B cell (primary cell): ENCODE data around the gene EFNB2. TPM values are rescaled to one million over a fixed set of nuclear protein-coding genes. Genes with fewer than 3 reads are reported as not detected.

Source experiments
- ATAC-seq: fragments of 200-7000 bp; cut with Tn5 transposase; one replicate; pipeline ENCODE4 v1.10.0; 2021; ENCODE audit warnings: low read depth, mild to moderate bottlenecking, moderate number of reproducible peaks, moderate library complexity
- CTCF ChIA-PET: fragments of 350-600 bp; sonication (Branson Sonifier 250); formaldehyde crosslinking; loops from one replicate; lab custom pipeline; 2021; ENCODE audit warnings: antibody characterized with exemption, inconsistent platforms; lab: Charles Lee
- POLR2A ChIA-PET: fragments of 350-600 bp; sonication (Branson Sonifier 250); formaldehyde crosslinking; loops from one replicate; lab custom pipeline; 2021; ENCODE audit warnings: antibody characterized with exemption; lab: Charles Lee
- DNase-seq: peaks from one replicate; pipeline ENCODE4 v3.0.0; 2013
- H2AFZ ChIP-seq: 2 replicates; pipeline ENCODE4 v1.6.1; 2012; ENCODE audit warnings: mild to moderate bottlenecking, low read depth, low read length; ENCODE audit not compliant: insufficient read depth, poor library complexity, severe bottlenecking
- H3K27ac ChIP-seq, 2 donors: 1 replicate in 1 of 2; 2 replicates in 1 of 2; pipeline ENCODE4 v1.5.1; 2012 to 2013; ENCODE audit warnings: low read length in 2 of 2, mild to moderate bottlenecking in 2 of 2, moderate library complexity in 1 of 2
- H3K27me3 ChIP-seq, 4 experiments: fragments of 200-600 bp in 1 of 4; sonication (generic) in 1 of 4; replicated peaks in 1 of 4; 1 replicate in 2 of 4; 2 replicates in 2 of 4; pipeline versions ENCODE4 v1.6.1 to v1.7.0; 2013 to 2016; ENCODE audit warnings: low read length in 3 of 4, mild to moderate bottlenecking in 2 of 4, mixed read lengths in 1 of 4, moderate library complexity in 1 of 4; ENCODE audit not compliant: insufficient read depth in 4 of 4, control insufficient read depth in 3 of 4; ENCODE audit errors: control extremely low read depth in 1 of 4
- H3K36me3 ChIP-seq, 2 experiments: replicated peaks in 1 of 2; 1 replicate in 1 of 2; 2 replicates in 1 of 2; pipeline versions ENCODE4 v1.6.1 to v1.7.1; 2013; ENCODE audit warnings: low read length in 1 of 2; ENCODE audit not compliant: insufficient read depth in 2 of 2, control insufficient read depth in 1 of 2; ENCODE audit errors: control extremely low read depth in 1 of 2, extremely low read depth in 1 of 2
- H3K4me1 ChIP-seq, 2 donors: fragments of 200-600 bp in 1 of 2; sonication (generic) in 1 of 2; 1 replicate in 1 of 2; 2 replicates in 1 of 2; pipeline versions ENCODE4 v1.5.1 to v1.6.1; 2013 to 2017; ENCODE audit warnings: low read length in 2 of 2; ENCODE audit not compliant: control insufficient read depth in 2 of 2, insufficient read depth in 2 of 2
- H3K4me2 ChIP-seq: replicated peaks from 2 replicates; pipeline ENCODE3; 2012; ENCODE audit warnings: mild to moderate bottlenecking, low read depth, low read length; ENCODE audit not compliant: poor library complexity, severe bottlenecking
- H3K4me3 ChIP-seq, 5 experiments: fragments of 200-600 bp in 1 of 5; sonication (generic) in 1 of 5; 1 replicate in 3 of 5; 2 replicates in 2 of 5; pipeline versions ENCODE4 v1.5.1 to v1.7.0; 2011 to 2016; ENCODE audit warnings: low read length in 4 of 5, mild to moderate bottlenecking in 4 of 5, low read depth in 2 of 5, control low read depth in 1 of 5, moderate library complexity in 1 of 5; ENCODE audit not compliant: insufficient read depth in 1 of 5; ENCODE audit errors: control extremely low read depth in 1 of 5, extremely low read depth in 1 of 5
- H3K79me2 ChIP-seq: fragments of 200-600 bp; sonication (generic); one replicate; pipeline ENCODE4 v1.6.0; 2016; ENCODE audit warnings: low read length; ENCODE audit not compliant: control insufficient read depth, insufficient read depth
- H3K9ac ChIP-seq: fragments of 200-600 bp; sonication (generic); 2 replicates; pipeline ENCODE4 v1.6.1; 2017; ENCODE audit warnings: mild to moderate bottlenecking, low read length, moderate library complexity
- H3K9me3 ChIP-seq, 3 donors: one replicate each; pipeline versions ENCODE4 v1.6.1 to v1.7.1; 2013; ENCODE audit warnings: low read length in 2 of 3; ENCODE audit not compliant: control insufficient read depth in 2 of 3, insufficient read depth in 1 of 3; ENCODE audit errors: control extremely low read depth in 1 of 3
- H4K20me1 ChIP-seq: 2 replicates; pipeline ENCODE4 v1.6.0; 2012; ENCODE audit warnings: mild to moderate bottlenecking, low read length; ENCODE audit not compliant: insufficient read depth, control insufficient read depth, poor library complexity, severe bottlenecking
- H3K27ac Mint-ChIP-seq: one replicate; pipeline ENCODE4 v1.8.0; 2021; ENCODE audit warnings: mixed read lengths
- H3K27me3 Mint-ChIP-seq: one replicate; pipeline ENCODE4 v1.8.0; 2021; ENCODE audit warnings: mixed read lengths
- H3K4me1 Mint-ChIP-seq: one replicate; pipeline ENCODE4 v1.8.0; 2021; ENCODE audit warnings: mixed read lengths
- H3K4me3 Mint-ChIP-seq: one replicate; pipeline ENCODE4 v1.8.0; 2021; ENCODE audit warnings: mixed read lengths
- H3K9me3 Mint-ChIP-seq: one replicate; pipeline ENCODE4 v1.8.0; 2022; ENCODE audit warnings: mixed read lengths; ENCODE audit not compliant: insufficient read depth
- EZH2 ChIP-seq: IDR thresholded peaks from 2 replicates; pipeline ENCODE4 v1.6.1; 2012; ENCODE audit warnings: borderline replicate concordance, low read depth, mild to moderate bottlenecking, moderate library complexity, low read length; ENCODE audit not compliant: insufficient read depth, poor library complexity, severe bottlenecking
- WGBS: methylation state at CpG from one replicate; pipeline ENCODE4 v1.1.5; 2013; ENCODE audit warnings: missing lambda C conversion rate; ENCODE audit not compliant: insufficient coverage; 5-methylcytosine and 5-hydroxymethylcytosine counted together
- intact Hi-C: fragments of 100-400 bp; cut with micrococcal nuclease; formaldehyde crosslinking; loops from one replicate; pipeline ENCODE4 v1.10.0; 2022
- polyA plus RNA-seq: library from polyadenylated mRNA; depleted of rRNA; stranded (reverse); fragments of >200 nt; gene quantifications from 2 replicates; pipeline ENCODE4 v1.2.3, GENCODE V29; 2012
- total RNA-seq, 2 donors: library from RNA; stranded (reverse); fragments of 120-200 nt in 1 of 2; gene quantifications; 1 replicate in 1 of 2; 2 replicates in 1 of 2; pipeline versions ENCODE4 v1.2.3 to v1.2.4, GENCODE V29; 2013 to 2022
- TF ChIP-seq, protein P1 (sequence below): fragments of 200-600 bp; IDR thresholded peaks from one replicate; pipeline ENCODE4 v1.8.0; 2022; ENCODE audit warnings: antibody characterized with exemption, mild to moderate bottlenecking

EFNB2 gene
- total and polyA plus RNA-seq, 2 donors (not counting 1 experiment from before 2014, with no cell fraction given): 0.04 to 1.2 TPM

DNA sequence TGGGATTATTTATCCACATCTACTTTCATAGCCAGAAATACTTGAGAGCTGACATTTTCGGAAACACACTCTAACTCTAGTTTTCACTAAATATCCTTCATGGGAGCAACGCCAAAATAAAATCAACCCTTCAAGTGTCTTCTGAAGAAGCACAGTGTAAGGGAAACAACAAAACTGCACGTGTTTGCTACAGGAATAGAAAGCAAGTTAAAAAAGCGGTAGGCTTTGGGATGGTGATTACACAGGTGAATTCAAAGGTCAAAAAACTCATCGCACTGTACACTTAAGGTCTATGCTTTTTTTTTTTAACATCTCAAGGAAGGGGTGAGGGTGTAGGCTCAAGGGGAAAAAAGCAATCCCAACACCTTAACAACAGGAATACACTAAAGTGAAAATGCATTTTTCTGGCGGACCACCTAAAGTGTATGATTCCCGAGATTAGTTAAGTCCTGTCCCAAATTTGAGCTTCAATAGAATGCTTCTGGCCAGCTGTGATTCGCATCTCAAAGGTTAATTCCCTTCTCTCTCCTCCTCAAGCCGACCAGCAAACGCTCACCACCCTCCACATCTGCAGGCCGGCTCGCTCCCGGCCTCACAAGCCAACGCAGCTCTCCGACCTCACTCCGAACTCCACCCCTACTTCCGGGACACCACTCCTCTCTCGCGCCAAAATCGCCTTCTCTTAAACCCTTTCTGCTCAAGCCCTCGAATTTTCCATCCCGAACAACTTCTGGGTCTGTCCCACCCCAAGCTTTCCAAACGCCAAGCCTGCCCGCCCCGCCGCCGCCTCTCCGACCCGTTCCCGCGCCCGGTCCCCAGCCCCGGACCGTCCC lies 31.4 kb upstream of the EFNB2 start:
- Histone ChIP-seq H3K4me2 (peak overlapping the region; percentile 86), H3K4me1 (peaks cover 57 to 58% of the 10 kb centered on the region in 2 donors), H3K27ac (peak overlapping the region; percentile 87 to 97), H4K20me1 (peaks cover 53% of the 10 kb centered on the region), H3K27me3 (no peaks in the 10 kb centered on the region), H3K4me3 (peak overlapping the region; percentile 82 to 98 (median 96)), H3K9me3 (no peaks in the 10 kb centered on the region), H2AFZ (peak overlapping the region; percentile 89), H3K9ac (peak overlapping the region; percentile 95), H3K36me3 (no peaks in the 10 kb centered on the region), H3K79me2 (peaks cover 57% of the 10 kb centered on the region)
- H3K4me3 Mint-ChIP-seq: peak overlapping the region; percentile 90
- H3K27ac Mint-ChIP-seq: peak overlapping the region; percentile 95
- peak; percentile 14 for ATAC-seq
- H3K9me3 Mint-ChIP-seq: no peaks in the 10 kb centered on the region
- no peaks in the 10 kb centered on the region for H3K27me3 Mint-ChIP-seq
- H3K4me1 Mint-ChIP-seq: peaks cover 60% of the 10 kb centered on the region
- 1% methylated on average over 30 of the region's 34 CpGs for WGBS
- intact Hi-C loops: loop anchor here (1.0 to 5.0 kb wide), 2 partner anchors 32 to 1660 kb away; partner anchors contain the start of gene EFNB2
- ChIA-PET POLR2A (no interaction called here), CTCF (interaction anchor here (0.8 to 5.6 kb wide), 3 partner anchors 30 to 37 kb away, joined by 3 to 56 read pairs (median 3); partner anchors contain the start of gene EFNB2)
- no peak for TF ChIP-seq EZH2
- TF ChIP-seq, protein P1, sequence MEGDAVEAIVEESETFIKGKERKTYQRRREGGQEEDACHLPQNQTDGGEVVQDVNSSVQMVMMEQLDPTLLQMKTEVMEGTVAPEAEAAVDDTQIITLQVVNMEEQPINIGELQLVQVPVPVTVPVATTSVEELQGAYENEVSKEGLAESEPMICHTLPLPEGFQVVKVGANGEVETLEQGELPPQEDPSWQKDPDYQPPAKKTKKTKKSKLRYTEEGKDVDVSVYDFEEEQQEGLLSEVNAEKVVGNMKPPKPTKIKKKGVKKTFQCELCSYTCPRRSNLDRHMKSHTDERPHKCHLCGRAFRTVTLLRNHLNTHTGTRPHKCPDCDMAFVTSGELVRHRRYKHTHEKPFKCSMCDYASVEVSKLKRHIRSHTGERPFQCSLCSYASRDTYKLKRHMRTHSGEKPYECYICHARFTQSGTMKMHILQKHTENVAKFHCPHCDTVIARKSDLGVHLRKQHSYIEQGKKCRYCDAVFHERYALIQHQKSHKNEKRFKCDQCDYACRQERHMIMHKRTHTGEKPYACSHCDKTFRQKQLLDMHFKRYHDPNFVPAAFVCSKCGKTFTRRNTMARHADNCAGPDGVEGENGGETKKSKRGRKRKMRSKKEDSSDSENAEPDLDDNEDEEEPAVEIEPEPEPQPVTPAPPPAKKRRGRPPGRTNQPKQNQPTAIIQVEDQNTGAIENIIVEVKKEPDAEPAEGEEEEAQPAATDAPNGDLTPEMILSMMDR: no peak
- DNase-seq: peak; percentile 56
